Stimulated activated CD4-positive, alpha-beta T cell treated with anti-CD3 and anti-CD28 coated beads, Interleukin-1b, Interleukin-23, amount 100 ng/mL, for 4 hours (primary cell): ENCODE results near the gene TLE5.
A peak's percentile ranks its signal among the peaks of the same experiment; 100 is the strongest.
"Not testable (repeated sequence)": the region's sequence is repeated elsewhere in the genome, so short reads cannot be mapped to it uniquely, and the experiment has no call there.

ENCODE experiments used
- DNase-seq, 2 donors: peaks; one replicate each; pipeline ENCODE4 v3.0.0-alpha.2; 2020; ENCODE audit warnings: low read depth in 2 of 2

The TLE5 gene

DNA sequence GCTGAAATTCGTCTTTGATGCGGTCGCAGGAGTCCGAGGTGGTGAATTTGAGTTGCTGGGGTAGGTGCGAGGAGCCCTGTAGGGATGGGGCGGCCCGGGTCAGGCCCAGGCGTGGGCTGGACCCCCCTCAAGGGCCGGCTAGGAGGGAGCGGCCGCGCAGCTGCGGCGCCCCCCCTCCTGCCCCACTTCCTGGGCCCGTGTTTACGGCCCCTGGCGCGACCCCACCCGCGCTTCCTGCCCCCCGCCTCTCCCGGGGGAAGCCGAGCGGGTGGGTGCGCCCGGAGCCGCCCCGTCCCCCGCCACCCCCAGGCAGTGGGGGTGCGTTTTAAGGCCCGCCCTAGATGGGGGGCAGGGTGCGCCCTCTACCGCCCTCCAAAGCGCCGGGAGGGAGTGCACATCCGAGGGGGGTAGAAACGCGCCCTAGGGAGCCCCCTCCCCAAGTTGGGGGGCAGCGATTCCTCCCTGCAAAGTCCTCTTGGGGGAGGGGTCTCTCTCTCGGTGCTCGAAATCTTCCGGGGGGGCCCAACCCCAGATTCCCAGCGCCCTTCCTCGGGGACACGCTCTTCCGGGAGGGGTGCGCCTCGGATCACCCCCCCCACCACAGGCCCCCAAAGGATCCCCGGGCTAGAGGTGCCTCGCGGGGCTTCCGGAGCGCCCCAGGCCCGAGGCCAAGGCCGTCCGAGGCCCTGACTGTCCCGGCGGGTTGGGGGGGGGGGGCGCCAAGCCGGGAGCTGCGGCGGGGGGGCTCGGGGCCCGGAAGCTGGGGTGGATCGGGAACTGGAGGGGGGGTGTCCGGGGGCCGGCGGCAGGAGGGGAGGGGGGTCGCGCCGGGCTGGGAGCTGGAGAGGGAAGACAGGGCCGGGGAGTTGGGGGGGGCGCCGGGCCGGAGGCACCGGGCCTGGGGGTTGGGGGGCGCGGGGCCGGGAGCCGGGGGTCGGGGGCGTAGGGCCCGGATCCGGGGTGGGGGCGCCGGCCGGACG, 823 bp downstream of the TLE5 start:
- peak; percentile 56 to 62 for DNase-seq

DNA sequence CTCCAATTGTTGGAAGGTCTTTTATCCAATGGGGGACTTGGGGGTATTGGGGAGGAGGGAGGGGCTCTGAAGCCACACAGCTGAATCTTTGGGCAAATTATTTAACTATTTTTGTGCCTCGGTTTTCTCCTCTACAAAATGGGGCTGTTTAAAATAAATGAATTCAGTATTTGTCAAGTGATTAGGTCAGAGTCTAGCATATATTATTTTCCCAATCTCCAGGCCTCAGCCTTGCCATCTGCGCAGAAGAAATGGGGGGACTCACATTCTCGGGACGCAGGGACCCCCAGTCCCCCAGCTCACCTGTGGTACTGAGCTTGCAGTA, 1.5 kb downstream of the TLE5 start:
- no peak for DNase-seq

DNA sequence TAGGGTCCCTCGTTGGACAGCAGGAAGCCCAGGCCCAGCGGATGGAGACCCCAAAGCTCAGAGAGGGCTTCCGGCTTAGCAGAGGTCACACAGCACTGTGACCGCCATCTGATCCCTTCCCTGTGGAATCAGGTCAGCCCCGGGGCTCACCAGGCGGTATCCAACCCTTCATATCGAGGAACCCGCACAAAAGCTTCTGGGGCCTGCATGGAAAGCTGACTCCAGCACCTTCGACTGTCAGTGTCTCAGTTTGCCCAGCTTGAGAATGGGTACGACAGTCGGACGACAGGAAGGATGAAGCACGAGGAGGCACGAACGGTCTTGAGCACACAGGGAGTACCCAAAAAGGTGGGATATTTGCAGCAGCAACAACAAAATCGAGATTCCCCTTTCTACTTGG, 2.6 kb downstream of the TLE5 start:
- DNase-seq = no peak

DNA sequence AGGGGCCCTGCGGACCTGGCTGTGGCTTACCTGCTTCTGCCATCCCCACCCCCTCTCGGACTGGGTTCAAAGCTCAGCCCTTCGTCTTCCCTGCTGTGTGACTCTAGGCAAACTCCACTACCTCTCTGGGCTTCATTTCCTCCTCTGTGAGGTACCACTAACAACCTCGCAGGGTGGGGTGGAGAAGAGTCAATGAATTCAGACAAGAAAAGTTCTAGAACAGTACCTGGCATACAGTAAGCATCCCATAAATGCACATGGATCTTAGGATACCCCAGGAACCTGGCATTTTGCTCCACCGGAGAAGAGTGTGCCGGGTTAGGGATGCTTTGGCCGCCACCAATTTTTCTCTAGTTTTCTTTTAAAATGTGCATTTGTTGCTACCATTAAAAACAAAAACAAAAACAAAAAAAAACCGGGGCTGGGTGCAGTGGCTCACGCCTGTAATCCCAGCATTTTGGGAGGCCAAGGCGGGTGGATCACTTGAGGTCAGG, 3.4 kb downstream of the TLE5 start:
- no peak for DNase-seq

DNA sequence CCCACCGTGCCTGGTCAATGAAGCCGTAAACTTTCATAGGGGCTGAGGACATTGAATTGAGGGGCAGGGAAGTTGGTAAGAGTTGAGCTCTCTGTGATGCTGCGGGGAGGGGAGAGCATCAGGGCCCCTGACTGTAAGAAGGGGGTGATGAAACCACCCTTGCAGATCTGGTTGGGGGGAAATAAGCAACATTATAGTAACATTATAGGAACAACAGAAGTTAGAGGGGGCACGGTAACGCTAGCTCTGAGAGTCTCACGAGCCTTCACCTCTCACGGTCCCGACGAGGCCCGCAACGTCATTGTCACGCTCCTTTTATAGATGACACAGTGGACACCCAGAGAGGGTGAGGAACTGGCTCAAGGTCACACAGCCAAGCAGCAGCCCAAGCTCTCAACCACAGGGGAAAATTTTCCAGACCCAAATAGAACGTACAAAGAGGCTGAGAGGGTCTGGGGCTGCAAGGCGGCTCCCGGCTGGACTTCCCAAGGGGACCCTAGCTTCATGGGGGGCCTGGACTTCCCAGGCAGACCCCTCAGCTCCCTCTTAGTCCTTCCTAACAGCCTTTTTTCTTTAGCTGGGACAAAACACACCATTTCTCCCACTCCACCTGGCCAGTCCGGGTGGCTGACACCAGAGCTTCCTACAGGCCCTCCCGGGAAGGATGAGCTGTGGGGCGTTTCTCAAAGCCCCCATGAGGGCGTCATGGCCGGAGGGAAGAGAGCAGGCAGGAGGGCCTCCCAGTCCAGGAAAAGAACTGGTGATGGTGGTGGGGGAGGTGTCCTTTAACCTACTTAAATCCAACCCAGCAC, 4.1 kb downstream of the TLE5 start:
- DNase-seq = no peak

DNA sequence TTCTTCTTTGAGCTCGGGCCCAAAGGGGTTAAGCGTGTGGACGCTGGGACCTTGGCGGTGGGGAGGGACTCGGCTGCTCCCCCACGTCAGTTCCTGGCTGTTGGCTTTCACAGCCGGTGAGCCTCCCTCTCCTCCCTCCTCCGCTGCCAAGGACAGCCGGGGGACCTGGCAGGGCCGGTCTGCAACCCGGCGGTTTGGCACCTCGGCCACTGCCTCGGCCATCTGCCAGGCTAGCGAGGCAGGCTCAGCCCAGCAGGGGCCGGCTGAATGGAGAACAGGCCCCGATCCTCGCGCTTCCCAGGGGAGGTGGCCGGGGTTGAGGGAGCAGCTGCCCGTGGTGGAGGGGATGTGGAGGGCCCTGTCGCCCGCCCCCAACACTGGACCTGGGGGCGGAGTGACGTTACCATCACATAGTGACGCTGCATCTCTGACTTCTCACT, 5.0 kb downstream of the TLE5 start:
- no peak for DNase-seq

DNA sequence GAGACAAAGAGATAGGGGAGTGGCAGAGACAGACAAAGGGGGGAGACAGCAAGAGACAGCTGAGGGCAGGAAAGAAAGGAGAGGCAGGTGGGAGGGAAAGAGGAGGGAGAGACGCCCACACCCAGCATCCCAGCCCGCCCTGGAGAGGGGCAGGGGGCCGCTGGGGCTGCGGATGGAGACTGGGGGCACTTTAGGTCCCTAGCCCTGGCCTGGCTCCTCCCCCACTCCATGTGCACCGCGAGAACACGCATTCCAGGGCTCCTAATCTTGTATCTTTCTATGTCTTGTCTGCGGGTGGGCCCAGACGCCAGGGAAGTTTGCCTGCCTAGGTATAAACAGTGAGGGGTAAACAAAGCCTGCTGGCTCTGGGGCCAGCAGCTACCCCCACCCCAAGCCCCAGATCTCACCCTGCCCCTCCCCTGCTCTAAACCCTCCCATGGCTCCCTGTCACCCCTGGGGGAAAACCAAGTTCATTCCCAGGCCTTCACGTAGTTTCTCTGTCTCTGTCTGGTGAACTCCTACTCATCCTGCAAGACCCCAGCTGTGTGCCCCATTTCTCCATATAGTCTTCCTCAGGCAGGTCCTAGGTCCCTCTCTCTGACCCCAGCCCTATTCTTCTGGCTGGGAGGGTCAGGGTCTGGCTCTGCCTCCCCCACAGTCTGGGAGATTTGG, 5.7 kb downstream of the TLE5 start:
- no peak for DNase-seq

DNA sequence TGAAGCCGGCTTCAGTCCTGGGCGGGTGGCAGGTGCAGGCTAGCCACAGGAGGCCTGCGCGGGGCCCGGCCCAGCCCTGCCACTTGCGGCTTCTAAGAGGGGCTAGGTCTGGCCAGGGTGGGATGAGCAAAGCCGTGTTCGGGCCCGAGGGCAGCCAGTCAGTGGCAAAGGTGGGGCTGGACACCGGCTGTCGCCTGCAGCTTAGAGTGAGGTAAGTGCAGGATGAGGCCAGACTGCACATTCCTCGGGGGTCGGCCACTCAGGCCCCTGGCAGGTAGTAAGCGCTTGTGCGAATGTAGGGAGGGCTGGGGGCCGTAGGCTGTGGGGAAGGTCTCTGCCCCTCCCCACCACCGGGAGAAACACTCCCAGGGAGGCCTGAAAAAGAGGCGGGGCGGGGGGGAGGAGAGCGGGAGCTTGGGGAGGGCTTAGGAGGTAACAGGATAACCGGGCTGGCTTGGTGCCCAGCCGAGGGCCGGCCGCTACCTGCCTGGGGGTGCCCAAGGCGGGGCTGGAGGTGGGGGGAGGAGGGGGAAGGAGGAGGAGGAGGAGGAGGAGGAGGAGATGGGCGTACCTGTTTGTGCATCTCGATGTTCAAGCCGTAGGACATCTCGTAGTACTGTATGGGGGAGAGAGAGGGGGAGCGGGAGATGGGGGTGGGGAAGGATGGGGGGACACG, 6.4 kb downstream of the TLE5 start:
- no peak for DNase-seq

DNA sequence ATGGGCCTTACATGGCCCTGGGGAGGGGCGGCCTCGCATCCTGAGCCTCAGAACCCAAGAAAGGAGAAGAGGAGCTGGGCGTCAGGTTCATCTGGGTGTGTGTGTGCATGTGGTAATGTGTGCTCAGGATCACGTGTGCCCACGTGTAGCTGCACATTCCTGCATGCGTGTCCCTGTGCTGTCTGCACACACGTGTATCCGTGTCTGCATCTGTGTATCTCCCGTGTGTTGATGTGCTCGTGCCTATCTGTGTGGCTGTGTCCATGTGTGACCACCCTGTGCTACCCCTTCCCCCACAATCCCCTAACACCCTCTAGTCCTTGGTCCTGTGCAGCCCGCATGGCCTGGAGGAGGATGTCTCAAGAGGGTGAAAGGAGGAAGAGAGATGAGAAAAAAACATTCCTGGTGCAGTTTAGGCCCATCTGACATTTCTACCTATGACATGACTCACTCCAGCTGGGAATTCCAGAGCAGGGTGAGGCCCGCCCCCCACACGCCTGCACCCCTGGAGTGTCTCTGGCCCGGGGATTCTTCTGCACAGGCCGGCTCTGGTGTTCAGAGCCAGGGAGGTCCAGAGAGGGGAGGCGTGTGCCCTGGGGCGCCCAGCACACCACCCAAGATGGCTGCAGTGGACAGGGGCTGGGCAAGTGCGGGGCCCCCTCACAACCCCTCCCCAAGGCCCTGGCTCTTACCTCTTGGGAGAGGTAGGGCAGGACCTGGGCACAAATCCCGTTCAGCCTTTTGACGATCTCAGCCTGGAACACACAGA, 7.1 kb downstream of the TLE5 start:
- no peak for DNase-seq

DNA sequence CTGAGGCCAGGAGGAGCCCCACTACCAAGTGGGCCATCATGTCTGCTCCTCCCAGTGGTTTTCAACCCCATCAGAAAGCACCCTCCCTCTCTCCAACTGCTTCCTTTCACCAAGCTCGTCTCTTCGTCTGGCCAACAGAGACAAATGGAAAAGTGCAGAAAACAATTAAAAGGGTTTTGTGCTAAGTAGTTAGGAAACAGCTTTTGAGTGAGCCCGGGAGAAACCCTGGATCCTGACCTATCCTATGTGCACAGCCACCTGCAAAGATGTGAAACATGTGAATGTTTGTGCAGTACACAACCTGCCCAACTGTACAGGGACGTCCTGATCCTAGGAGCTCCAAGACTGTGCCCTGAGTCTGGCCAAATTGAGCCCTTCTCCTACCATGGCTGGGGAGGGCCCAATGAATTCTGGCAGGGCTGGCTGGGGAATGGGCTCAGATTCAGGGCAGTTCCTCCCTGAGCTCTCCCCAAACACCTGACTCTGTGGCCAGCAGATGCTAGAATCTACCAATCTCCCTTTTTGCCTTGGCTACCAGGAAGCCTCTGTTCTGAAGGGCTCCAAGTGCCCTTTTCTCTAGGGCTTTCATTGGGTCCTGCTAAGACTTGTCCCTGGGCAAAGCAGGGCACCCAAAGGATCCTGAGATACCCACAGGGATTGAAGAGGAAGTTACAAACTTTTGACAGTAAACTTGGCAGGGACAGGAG, 7.9 kb downstream of the TLE5 start:
- DNase-seq = no peak

DNA sequence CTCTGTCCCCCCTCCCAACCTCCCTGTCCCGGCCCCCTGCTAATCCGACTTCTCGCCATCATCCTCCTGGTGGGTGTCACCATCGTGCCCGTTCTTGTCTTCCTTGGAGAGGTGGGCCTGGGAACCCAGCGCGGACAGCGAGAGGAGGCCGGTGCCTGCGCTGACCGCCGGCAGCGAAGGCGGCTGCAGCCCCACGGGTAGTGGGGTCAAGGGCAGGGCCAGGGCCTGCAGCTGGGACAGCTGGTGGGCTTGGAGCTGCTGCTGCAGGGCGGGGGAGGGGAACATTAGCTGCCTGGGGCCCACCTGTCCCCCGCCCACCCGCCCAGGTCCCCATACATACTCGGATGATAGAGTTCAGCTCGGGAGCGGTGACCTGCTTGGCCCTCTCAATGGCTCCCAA, 8.5 kb downstream of the TLE5 start:
- DNase-seq = no peak

DNA sequence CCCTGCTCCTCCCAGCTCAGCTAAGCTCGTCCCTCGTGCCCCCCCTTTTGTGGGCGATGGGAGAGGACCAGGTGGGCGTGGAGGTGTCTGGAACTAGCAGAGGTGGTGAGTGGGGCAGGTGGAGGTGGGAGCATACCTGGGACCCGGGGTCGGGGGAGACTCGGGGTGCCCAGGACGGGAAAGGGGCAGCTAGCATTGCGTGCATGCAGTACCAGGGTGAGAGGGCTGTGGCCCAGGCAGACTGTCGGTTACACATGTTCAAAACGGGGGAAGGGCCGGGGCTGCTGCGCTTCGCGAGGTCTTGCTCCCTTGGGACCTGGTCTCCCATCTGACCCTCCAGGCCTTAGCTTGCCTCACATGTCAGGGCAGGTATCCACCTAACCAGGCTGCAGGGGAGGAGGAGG, 9.1 kb downstream of the TLE5 start:
- DNase-seq = no peak

DNA sequence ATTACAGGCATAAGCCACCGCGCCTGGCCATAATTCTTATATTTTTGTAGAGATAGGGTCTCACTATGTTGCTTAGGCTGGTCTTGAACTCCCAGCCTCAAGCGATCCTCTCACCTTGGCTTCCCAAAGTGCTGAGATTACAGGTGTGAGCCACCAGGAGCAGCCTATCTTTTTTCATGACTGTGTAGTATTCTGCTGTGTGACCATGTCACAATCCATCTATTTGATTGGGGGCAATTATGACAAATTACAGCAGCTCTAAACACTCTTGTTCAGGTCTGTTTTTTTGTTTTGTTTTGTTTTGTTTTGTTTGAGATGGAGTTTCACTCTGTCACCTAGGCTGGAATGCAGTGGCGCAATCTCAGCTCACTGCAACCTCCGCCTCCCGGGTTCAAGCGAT, 12.3 kb downstream of the TLE5 start:
- not testable (repeated sequence) for DNase-seq

DNA sequence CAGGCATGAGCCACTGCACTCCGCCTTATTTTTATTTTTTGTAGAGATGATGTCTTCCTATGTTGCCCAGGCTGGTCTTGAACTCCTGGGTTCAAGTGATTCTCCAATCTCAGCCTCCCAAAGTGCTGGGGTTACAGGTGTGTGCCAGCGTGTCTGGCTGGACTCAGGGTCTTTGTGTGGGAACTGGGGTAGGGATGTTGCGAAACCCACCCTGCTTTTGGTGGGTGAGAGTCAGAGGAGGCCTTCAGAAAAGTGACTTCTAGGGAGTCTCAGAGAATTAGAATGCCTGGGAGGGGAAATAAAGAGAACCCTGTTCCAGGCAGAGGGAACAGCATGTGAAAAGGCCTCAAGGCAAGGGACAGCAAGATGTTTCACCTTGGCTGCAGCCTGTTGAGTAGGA, 13.2 kb downstream of the TLE5 start:
- no peak for DNase-seq

DNA sequence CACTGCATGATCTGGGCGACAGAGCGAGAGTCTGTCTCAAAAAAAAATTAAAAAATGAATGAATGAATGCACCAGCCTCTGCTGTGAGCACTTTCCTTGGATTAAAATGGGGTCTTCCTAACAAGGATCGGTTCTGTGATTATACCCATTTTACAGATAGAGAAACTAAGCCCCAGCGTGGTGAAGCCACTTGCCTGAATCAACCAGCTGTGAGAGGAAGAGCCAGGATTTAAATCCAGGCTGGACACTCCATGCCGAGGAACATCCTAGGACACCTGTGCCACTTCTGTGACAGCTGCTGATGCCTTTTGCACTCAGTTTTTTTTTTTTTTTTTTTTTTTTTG, 14.1 kb downstream of the TLE5 start:
- DNase-seq = no peak

DNA sequence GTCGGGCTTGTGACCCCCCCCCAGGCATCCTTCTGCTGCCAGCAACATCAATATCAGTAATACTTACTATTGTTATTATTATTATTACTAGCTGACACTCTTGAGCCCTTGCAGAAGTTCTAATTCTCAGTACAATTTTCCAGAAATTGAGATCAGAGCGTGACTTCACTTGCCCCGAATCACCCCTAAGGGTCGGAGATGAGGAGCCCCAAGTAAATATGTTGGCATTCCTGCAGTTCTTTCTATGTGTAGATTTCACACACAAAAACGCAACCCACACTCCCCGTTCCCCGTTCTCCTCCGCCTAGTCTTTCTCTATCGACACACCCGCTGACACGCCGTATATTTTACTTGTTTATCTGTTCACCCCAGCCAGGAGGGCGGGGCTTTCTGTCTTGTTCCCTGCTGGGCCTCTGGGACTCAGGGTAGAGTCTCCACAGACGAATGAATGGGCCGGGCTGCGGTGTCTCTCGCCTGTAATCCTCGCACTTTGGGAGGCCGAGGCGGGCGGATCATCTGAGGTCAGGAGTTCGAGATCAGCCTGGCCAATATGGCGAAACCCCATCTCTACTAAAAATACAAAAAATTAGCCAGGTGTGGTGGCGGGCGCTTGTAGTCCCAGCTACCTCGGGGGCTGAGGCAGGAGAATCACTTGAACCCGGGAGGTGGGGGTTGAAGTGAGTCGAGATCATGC, 14.7 kb downstream of the TLE5 start:
- DNase-seq = peak; percentile 49 to 51

DNA sequence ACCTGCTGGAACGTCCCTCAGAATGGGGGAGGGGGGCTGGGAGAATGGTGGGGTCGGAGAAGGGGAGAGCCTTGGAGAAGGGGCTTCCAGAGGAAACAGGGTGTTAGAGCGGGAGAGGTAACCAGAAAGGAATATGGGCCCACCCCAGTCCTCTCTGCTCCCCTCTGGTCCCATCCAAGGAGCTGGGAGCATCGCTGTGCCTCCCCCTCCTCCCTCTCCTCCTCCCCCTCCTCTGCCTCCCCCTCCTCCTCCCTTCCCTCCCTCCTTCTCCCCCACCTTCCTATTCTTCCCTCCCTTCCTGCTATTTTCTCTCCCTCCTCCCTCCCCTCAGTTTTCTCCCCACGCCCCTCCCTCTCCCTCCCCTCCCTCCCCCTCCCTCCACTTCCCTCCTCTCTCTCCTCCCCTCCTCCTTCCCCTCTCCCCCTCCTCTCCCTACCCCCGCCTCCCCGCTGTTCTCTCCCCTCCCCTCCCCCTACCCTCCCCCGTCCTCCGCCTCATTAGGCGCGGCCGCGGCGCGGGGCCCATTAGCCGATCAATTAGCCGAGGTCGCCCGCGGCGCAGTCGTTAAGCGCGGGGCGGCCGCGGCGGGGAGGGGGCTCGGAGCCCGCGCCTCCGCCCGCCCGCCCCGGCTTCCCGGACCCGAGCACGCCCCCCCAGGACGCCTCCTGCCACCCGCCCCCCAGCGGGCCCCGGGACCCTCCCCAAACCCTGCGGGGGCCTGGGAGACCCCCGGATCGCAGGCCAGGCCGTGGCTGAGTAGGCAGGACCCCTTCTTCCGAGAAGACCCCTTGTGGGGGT, 15.4 kb downstream of the TLE5 start:
- DNase-seq = no peak

DNA sequence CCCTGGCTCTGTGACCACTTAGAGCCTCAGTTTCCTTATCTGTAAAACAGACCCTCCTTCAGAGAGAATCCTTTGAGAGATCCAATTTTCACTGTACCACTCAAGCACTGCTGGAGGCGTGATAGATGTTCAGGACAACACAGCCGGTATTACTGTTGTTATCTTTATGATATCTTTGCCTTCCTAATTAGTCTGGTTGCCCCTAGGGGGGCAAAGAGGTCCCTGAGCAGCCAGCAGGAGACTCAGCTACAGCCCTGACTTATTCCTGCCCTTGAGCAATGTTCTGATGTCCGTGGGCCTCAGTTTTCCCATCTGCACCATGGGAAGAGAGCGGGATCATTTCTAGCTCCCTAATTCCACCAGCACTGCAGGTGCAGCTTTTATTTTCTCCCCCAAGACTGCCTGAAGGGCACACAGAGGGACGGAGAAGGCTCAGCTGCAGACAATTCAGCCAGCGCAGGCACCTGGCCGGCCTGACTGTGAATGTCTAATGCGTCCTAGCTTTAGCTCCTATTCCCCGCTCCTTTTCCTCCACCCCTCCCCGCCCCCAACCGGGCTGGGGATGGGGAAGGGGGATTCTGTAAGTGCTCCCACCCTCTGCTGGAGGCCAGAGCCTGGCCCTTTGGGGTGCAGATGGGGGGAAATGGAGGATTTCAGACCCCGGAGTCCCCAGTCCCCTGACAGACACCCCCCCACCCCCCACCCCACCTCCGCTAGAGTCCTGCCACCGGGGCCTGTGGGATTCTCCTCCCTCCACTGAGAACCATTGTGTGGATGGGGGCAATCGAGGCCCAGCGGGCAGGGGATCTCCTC, 16.2 kb downstream of the TLE5 start:
- no peak for DNase-seq
